HG03439 (cell line): Measurements from ENCODE around the gene AS3MT.
"Not testable (repeated sequence)": the region's sequence is repeated elsewhere in the genome, so short reads cannot be mapped to it uniquely, and the experiment has no call there.

Experiments
- ATAC-seq: cut with Tn5 transposase; IDR thresholded peaks from one replicate; pipeline ENCODE4 v1.9.1; 2021; ENCODE audit warnings: mild to moderate bottlenecking, moderate library complexity; ENCODE audit not compliant: unreplicated experiment

Gene AS3MT

GRCh38 chr10:102855731-102856436 lies 13.4 kb upstream of the AS3MT start:
- not testable (repeated sequence) for ATAC-seq

GRCh38 chr10:102856758-102857424 lies 12.4 kb upstream of the AS3MT start:
- ATAC-seq, result no peak

GRCh38 chr10:102859911-102860310 lies 9.4 kb upstream of the AS3MT start:
- no peak for ATAC-seq

- ATAC-seq, result no peak
Observed at GRCh38 chr10:102863660-102864059, 5.6 kb upstream of the AS3MT start.

GRCh38 chr10:102865620-102866019 lies 3.6 kb upstream of the AS3MT start:
- no peak for ATAC-seq

- no peak for ATAC-seq
Observed at GRCh38 chr10:102868911-102869257, 386 bp upstream of the AS3MT start.

GRCh38 chr10:102870221-102870620 lies 951 bp downstream of the AS3MT start:
- no peak for ATAC-seq

GRCh38 chr10:102872163-102872562 lies 2.9 kb downstream of the AS3MT start:
- no peak for ATAC-seq

GRCh38 chr10:102876747-102877153 lies 7.5 kb downstream of the AS3MT start:
- ATAC-seq, result no peak

- no peak for ATAC-seq
Observed at GRCh38 chr10:102878629-102879028, 9.4 kb downstream of the AS3MT start.

- no peak for ATAC-seq
Observed at GRCh38 chr10:102880256-102880655, 11.0 kb downstream of the AS3MT start.

GRCh38 chr10:102888048-102888447 lies 18.8 kb downstream of the AS3MT start:
- no peak for ATAC-seq

- no peak for ATAC-seq
Observed at GRCh38 chr10:102894466-102895213, 25.4 kb downstream of the AS3MT start.

- ATAC-seq, result no peak
Observed at GRCh38 chr10:102900006-102900405, 30.7 kb downstream of the AS3MT start.

- ATAC-seq, result no peak
Observed at GRCh38 chr10:102904346-102904745, 35.1 kb downstream of the AS3MT start.

- ATAC-seq, result no peak
Observed at GRCh38 chr10:102906507-102906906, 37.2 kb downstream of the AS3MT start.

GRCh38 chr10:102914781-102915180 lies 45.5 kb downstream of the AS3MT start:
- no peak for ATAC-seq

- ATAC-seq, result no peak
Observed at GRCh38 chr10:102916173-102916572, 46.9 kb downstream of the AS3MT start.

- peak; percentile 53 for ATAC-seq
Observed at GRCh38 chr10:102917314-102917961, 48.2 kb downstream of the AS3MT start.

- peak; percentile 90 for ATAC-seq
Observed at GRCh38 chr10:102917962-102918816, 48.9 kb downstream of the AS3MT start, which contains the start of gene CNNM2. TSS of gene CNNM2 (plus strand) at chr10:102918294. CDS start at chr10:102918481, 187 bp downstream.
